Measurements from ENCODE around the gene RAET1L.
"Not testable (repeated sequence)": the region's sequence is repeated elsewhere in the genome, so short reads cannot be mapped to it uniquely, and the experiment has no call there.

RAET1L gene

DNA sequence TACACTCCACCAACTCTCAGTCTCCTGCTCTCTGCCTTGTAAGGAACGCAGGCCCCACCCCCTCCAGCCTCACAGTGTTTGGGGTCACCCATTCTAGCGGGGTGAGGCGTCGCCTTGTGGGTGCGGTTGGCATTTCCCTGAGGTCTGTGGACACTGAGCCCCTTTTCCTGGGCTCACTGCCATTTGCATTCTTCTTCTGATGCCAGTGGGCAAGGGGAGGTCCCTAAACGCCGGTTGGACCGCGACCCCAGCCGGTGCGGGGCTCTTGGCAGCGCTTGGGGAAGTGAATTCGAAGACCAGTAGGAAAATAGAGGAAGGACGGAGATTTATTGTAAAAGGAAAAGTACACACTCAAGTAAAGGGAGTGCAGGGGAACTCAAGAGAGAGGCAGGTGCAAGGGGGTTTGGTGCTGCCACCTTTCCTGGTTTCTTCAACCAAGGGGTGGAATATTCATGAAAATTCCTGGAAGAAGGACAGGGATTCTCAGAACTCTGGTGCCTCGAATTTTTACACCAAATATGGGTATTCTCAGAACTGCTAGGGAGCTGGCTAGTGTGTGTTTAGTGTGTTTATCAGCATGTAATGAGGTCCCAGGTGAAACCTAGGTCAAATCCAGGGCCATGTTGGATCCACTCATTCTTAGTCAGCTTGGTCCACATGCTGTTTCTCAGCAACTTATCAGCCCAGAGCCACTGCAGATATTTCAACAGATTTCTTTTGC lies 9.9 kb downstream of the RAET1L start:
- DNase-seq: not testable (repeated sequence)

DNA sequence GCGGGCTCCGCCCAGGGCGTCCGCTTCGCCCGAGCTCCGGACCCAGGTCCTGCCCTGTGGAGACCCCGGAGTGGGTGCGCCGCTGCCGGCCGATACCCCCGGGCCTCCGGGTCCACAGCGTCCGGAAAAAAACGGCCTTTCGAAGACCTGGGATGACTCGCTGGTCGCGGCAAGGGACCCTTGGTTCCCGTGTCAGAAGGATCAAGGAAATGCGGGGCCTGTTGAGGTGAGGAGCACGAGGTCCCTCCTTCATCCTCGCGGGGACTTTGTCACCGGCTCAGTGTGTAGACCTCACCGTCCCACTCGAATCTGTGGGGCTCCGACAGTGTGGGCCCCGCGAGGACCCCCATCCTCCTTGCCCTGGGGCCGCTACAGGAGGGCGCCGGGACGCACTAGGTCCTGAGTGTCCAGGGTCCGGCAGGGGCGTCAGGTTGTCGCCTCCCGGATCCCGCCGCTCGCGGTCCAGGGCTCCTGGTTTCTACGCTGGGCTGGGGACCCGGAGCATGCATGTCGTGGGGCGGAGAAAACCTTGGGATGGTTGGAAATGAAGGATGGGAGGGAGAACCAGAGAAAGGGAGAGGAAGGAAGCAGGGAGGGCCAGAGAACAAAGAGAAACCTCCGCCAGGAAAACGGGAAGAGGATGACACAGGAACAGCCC lies 10.6 kb downstream of the RAET1L start:
- DNase-seq: not testable (repeated sequence)

DNA sequence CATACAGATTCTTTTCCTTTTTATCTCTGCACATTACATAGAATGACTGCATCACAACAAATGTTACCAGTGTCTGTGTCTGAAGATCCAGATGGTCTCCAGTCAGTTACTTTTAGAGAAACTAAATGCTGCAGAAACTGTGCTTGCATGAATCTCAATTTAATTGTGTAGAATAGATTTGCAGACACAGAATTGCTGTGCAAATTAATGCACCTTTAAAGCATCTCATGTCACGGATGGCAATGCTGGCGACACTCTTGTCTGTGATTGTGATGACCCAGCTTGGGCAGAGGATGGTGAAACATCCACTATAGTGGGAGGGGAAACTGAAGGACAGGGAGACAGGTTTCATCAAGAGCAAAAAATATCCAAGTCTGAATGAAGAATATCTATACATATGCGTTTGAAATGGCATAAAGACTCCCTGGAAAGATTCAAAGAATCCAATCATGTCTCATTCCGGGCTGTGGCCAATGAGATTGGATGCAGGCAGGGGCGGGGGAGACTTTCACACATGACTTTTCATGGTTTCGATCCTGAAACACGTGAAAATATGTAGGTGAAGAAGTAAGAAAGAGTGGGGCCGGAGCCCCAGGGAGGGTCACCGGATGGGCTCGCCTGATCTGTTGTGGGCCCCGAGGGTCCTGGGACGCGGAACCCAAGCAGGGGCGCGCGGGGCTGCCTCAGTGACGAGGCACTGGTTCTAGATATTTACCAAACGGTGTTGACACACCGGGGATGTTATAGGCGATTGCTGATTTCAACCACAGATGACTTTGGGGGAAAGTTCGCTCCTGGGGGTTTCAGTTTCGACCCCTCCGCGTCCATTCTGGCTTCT lies 11.3 kb downstream of the RAET1L start:
- DNase-seq: not testable (repeated sequence)

DNA sequence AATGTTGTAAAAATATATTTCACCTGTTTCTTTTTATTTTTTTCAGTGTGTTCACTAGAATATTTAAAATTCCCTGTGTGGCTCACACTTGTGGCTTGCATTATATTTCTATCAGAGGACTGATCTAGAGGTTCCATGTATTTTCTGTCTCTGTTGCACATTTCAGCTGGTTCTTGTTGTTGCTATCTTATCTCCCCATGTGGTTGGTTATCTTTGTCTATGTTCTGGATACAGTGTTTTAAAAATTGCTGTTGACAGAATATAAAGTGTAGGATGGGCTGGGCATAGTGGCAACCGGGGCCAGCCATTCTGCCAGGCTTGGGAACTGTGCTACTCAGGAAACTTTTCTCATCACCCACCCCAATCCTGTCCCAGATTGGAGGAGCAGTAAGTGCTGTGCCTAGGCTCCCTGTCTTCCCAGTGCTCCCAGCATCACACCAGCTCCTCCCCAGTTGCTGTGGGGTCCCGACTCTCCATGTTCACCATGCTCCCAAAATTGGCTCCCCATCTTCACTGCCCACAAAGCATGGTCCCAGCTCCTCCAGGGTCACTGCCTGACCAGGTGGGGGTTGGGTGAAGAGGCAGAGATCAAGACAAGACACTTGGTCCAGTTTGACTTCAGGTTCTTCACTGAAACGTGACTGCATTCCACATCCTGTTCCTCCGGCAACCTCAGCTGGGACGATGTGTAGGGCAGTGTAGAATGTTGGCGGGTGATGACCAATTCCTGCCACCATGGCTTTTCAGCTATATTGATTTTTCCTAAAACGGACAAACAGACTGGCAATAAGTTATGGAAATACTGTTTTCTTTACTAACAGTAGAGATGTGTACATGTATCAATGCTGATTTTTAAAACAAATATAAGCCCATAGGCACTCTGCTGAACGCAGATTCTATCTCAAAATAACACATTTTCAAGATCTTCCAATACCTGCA lies 12.2 kb downstream of the RAET1L start:
- not testable (repeated sequence) for DNase-seq

DNA sequence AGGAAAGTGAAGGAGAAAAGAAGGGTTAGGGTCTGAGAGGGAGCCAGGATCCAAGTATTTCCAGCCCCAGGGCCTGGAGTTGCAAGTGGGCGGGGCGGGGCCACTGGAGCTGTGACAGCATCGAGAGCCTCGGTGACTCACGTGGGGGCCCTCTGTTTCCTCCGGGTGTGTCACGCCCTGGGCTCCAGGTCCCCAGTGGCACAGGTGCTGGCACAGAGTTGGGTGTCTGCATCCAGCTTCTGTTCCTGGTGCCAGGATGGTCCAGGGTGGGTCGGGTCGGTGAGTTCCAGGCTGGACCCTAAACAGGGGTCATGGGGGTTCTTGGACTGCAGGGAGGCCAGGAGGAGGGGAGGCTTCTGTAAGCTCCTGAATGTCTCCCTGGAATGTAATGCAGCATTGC lies 16.7 kb downstream of the RAET1L start:
- DNase-seq: peak; percentile 46

DNA sequence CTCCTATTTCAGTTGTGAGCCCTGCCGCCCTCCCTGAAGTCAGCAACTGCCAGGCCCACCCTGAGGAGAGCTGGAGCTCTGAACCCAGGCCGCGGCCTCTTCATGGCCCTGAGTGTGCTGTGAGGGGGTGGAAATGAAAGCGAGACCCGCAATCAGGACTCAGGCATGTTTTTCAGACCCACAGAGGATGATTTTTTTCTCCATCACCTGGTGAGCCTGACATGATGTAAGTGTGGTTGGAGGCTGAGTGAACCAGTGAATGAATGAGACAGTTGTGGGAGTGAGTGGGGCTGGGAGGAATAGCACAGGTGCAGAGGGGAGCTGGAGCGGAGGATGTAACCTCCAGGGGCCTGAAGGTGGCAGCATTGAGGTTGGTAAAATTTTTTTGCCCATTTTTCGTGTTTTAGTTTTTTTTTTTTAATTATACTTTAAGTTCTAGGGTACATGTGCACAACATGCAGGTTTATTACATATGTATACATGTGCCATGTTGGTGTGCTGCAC lies 18.3 kb downstream of the RAET1L start:
- DNase-seq: peak; percentile 41

DNA sequence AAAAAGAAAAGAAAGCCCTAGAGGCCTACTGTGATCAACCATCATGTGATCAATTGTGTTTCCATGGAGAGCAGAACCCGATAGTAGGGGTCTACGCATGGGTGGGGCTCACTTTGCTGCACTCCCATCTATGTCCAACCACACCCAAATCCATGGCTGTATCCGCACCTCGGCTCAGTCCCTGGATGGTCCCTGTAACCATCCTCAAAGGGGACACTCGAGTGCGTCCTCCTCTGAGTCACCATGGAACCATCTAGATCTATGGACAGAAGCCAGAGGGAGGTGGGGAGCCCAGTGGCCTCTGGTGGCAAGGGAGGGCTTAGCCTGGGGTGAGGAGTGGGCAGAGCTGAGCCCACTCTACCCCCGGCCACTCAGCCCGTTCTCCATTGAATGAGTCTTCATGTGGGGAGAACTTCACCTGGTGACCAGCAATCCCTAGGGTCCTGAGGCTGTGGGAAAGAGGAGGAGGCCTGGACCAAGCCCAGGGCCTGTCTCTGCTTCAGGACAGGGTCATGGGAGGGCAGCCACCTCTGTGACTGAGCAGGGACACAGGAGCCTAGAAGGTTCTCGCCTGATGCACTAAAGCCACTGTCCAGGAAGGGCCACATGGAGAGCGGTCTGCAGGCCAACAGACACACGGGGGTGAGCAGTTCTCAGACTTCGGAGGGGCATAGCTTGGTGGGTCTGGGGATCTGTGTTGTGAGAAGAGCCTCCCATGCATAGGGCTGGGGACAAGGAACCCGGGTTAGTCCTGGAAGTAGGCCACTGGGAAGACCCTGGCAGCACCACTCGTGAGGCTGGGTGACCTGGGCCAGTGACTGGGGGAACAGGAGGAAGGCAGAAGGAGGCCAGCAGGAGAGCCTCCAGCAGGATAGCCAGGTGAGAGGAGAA lies 19.3 kb downstream of the RAET1L start:
- no peak for DNase-seq

DNA sequence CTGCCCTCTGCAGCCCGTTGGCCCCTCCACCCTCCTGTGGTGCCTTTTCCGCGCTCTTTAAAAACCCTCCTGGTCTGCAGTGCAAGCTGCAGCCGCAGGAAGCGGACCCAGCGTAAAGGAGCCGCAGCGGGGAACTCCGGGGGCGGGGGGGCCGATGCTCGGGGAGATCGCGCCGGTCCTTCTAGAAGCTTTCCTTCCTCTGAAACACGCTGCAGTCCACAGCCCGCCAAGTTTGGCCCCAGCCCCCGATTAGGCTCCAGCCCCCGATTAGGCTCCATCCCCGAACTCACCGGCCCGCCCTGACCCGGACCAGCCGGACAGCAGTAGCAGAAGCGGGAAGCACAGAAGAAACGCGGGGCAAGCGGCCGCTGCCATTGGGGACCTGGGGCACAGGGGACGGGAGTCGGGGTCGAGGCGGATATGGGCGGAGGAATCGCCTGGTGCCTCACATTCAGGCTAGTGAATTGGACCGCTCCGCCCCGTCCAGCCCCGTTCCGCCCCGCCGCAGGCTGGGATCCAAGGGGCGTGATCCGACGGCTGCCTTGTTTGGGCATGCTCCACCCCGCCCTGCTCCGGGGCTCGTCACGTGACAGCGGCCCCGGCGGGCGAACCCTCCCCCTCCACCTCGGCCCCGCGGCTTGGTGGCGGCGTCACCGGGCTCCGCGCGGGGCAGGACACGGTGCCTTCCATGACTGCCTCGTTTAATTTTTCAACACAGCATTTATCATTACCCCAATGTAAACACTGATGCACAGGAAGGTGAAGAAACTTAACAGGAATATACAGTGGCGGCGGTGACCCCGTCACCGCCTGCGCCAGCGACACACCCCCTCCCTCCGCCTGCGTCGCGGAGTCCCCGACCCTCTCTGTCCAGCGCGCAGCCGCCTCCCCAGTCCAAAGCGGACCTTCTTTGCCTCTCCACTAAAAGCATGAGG lies 20.3 kb downstream of the RAET1L start:
- peak; percentile 88 for DNase-seq

DNA sequence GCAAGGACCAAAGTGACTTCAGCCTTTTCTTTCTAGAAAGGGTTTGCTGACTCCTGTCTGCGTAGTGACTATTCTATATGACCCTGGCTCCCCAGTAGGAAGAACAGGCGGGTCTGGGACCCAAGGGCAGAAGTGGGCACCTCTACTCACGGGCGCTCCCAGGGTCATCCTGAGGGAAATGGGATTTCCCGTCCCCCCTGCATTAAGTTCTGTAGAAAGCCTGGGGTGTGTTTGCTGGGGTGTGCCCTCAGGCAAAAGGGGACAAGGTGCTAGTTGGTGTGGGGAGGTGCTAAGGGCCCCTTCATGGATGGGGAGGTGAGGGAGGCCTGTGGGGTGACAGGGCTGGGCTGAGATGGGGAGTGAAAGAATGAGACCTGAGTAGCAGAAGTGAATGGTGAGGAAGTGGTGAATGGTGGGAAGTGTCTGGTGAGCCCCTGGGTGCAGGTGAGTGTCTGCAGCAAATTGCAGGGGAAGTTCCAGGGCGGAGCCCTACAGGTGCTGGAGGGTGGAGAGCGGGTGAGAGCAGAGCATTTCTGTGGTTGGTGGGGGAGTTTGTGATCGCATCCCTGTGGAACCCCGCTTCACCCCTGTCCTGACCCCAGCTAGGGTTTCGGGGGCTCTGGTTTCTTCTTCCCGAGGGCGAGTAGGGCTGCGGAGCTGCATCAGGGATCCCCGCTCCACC lies 21.1 kb downstream of the RAET1L start:
- DNase-seq: peak; percentile 44

DNA sequence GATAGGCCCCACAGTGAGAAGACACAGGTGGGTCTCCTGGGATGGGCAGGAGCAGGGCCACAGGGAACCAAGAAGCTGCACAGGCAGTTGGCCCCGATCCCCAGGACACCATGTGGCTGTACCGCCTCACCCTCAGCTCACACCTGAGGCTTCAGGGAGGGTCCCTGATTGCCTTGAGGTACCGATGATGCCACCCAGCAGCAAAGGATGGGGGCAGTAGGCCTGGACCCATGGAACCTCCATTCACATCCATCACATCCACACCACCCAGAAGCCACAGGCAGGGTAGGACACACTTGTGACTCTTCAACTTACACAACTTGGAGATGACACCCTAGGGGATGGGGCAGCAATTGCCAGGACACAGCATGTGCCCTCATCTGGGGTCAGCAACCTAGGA lies 21.7 kb downstream of the RAET1L start:
- not testable (repeated sequence) for DNase-seq

DNA sequence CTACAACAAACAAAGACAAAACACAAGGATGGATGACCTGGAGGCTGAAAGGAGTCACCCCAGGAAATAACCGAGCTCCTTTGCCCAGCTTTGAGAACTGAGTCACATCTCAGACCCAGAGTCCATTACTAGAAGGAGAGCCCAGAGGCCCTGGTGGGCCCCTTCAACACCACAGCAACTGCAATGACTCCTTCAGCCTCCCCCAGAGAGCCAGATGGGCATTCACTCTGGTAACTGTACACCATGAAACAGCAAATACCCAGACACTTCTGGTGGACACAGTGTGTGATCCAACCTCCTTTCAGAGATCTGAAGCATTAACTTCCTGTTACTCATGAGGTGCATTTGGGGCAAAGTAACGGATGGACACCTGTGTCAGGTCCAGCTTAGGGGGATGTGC lies 22.6 kb downstream of the RAET1L start:
- DNase-seq: no peak

DNA sequence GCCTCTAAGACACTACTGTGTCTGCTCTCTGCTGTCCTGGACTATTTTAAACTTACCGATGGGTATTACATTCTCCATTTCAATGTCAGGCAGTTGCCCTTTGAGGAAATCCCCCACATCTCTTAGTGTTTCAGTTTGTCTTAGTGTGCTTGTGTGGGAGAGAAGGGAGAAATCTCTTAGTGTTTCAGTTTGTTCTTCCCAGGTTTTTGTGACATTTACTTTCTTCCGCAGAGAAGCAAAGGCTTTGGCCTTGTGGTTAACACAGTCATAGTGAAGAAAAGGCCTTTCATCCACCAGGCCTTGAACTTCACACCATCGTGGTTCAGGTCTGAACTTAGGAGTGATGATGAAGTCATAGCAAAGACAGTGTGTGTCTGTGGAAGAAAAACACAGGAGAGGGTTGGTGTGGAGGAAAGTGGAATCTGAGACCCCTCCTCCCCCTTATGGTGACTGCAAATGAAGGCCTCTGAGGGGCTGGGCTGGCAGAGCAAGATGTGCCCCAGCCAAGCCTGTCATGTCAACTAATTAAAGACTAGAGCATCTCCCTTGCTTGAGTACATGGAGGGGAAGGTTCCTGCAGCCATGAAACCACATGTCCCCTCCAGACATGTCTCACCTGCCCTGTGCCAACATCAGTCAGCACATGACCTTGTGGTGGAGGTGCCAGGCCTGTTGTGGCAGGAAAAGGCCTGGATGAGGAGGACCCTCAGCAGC lies 23.9 kb downstream of the RAET1L start:
- no peak for DNase-seq

DNA sequence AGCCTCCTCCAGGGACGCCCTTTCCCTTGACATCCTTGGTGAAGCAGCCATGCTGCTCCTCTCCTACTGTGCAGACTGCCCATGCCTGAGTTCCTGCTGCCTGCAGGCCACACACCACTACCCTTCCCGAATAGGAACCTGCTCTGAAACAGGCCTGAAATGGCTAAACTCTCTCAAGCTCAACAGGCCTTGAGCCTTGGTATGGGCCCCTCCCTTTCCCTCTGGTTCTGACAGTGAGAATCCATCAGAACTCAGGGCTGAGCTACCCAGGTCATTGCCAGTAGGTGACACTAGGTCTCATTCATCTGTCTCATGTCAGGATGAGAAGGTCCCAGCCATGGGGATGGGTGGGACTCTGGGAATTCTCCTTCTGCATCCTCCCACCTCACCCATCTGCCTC lies 25.7 kb downstream of the RAET1L start:
- no peak for DNase-seq

DNA sequence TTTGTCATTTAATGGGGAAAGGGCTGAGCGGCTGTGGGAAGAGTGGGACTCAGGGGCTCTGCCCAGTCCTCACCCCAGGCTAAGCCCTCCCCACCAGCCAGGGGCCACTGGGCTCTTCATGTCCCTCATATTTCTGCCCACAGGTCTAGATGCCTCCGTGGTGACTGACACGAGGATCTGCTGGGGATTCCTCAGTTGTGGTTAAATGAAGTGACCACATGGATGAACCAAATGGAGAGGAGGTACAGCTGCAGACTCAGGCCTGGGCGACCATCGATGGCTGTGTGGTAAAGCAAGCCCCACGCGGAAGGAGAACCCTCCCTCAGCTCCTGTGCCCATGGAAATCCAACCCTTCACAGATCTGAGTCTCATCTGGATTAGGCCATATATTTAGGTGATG lies 29.4 kb downstream of the RAET1L start:
- no peak for DNase-seq

DNA sequence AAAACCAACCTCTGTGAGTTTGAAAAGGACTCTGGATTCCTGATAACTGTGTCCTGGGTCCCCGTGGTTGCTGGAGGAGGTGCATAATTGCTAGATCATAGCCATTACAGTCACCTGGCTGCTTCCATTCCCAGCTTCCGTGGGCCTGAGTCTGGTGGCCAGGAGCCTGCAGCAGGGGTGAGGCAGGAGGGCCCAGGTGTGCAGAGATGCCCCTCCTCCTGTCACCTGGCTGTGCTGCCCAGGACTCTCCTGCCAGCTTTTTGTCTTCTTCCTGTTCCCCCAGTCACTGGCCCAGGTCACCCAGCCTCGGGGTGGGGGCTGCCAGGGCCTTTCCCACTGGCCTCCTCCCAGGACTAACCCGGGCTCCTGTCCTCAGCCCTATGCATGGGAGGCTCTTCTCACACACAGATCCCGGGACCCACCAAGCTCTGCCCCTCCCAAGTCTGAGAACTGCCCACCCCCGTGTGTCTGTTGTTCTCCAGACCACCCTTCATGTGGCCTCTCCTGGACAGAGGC lies 30.0 kb downstream of the RAET1L start:
- no peak for DNase-seq

DNA sequence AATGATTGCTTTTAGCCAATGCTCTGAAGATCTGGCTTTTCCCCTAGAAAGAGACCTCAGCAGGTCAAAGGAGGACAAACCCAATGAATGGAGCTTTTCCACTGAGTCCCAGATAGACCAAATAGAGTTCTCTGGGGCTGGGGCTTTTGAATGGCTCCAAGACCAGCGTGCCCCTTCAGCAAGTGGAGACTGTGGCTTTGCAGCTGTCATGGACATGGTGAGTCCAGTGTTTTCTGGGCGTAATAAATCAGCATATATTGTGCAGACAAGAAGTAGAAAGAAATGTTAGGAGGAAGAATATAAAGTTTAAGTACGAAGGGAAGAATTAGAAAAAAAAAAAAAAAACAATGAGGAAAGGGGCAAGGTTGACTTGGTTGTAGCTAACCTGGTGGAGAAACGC lies 33.5 kb downstream of the RAET1L start:
- DNase-seq: no peak

DNA sequence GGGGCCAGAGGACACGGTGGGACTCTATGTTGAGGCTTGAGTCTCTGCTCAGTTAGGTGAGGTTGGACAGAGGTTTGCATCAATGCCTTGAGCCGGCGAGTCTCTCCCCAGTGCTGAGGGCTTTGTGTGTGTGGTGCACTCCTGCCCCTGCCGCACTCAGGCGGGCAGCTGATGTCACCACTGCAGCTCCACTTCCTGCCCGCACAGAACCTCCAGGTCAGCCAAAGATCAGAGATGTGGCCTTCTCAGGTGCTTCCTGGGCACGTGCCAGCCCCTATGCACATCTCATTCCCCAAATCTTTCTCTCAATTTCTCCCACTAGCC lies 33.9 kb downstream of the RAET1L start:
- DNase-seq: not testable (repeated sequence)

DNA sequence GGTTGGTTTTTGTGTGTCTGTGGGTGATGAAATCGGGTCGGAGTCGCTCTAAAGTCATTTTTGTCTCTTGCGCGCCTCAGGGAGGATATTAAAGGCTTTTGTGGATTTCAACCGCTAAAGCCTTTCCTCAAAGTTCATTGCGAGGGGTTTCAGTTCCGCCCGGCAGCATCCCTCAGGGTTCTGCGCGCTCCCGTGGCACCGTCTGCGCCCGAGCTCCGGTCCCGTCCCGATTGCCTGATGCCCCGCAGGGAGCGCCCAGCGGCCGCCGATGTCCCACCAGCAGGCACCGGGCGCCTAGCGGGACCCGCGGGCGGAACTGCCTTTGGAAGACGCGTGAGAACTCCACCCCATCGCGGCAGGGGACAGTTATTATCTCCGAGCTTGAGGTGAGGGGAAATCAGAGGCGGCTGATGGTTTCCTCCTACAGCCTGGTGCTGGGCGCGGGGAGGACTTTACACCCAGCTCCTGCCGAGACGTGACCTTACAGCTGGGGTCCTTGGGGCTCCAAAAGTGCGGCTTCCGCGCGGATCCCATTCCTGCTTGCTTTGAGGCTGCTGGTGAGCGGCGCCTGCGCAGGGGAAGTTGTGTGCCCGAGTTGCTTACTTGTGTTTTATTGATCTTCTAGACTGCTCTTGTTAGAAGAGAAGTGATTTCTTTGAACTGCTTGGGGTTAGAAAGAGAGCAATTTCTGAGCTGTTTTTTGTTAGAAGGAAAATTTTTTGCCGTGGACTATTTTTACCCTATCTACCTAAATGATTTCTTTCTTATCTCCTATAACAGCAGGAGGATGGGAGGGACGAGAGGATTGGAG lies 34.5 kb downstream of the RAET1L start:
- DNase-seq: peak; percentile 31
